ENCODE results near the gene IRX4.

IRX4 gene

GRCh38 chr5:1891391-1891790, 8.7 kb upstream of the IRX4 start:
- no peak for DNase-seq (ENCODE audit: low spot score)

- no peak for DNase-seq (ENCODE audit: low spot score)
Observed at GRCh38 chr5:1890296-1890695, 7.6 kb upstream of the IRX4 start.

GRCh38 chr5:1889321-1890065, 6.8 kb upstream of the IRX4 start:
- no peak for DNase-seq (ENCODE audit: low spot score)

DNA sequence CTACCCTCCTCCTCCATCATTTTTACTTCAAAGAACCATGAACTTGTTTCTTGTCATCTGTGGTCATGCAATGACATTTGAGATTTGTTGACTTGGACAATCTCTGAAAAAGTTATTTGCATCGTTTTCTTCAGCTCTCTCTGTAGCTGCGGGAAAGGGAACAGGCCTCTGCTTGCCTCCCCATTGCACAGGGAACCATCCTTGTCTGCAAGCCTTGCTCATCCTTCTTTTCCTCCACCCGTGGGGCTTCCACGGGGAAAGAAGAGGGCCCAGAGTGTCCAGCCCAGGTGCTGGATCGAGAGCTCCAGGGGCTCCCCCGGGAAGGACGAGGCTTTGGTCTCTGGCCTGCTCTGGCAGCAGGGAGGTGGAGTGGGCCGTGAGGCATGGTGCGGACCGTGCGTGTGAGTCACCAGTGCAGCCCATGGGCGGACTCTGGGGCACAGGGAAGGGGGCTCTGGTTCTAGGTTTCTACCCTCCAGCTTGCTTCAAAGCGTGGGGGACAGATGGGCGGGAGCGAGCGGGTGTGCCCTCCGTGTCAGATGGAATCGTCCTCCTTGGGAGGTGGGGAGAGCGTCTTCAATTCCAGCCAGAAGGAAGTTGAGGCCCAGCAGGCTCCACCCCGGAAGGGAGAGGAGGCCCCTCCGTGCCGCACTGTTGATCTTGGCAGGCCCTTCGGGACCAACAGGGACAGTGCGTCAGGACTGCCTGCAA, 6.0 kb upstream of the IRX4 start:
- no peak for DNase-seq (ENCODE audit: low spot score)

GRCh38 chr5:1887588-1888360, 5.0 kb upstream of the IRX4 start:
- no peak for DNase-seq (ENCODE audit: low spot score)

GRCh38 chr5:1886846-1887587, 4.3 kb upstream of the IRX4 start:
- DNase-seq (ENCODE audit: low spot score), result no peak

DNA sequence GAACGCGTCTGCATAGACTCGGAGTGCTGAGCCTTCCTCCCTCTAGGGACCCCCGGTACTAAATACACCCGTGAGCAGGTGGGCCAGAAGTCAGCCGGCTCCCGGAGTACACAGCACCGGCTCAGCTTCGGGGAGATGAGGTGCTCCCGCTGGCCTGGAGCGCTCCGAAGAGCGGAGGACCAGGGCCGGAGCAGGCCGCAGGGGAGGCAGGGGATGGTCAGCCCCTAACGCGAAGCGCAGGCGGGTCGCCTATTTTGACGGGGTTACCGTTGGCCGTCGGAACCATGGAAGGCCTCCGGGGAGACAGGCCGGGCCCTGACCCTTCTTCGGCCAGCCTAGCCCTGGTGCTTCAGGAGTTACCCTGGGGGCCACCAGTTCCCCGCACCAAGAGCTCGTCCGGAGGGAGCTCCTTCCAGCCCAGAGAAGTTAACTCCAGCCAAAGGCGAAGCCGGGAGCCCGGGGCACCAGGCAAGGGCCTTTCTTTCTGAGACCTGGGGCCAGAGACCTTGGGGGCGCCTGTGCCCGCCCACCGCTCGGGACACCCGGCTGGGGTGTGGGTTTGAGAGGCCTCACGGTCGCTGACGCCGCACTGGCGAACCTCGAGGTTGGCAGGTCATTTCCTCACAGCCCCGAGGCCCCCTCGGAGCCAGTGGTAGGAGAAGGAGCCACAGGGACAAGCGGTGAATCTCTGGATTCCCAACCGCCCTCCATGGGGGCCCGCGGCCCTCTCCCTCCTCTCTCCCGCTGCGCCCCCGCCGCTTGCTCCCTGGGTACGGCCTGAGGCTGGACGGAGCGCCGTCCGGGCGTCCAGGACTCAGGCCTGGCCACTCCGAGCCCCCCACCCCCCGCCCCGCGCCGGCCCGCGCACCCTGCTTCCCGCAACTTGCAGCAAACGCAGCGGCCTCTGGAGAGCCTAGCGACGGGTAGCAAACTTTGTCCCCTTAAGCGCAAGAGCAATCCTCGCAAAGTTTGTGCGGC, 3.4 kb upstream of the IRX4 start:
- no peak for DNase-seq (ENCODE audit: low spot score)

- no peak for DNase-seq (ENCODE audit: low spot score)
Observed at GRCh38 chr5:1885404-1885755, 2.7 kb upstream of the IRX4 start.

GRCh38 chr5:1884678-1885403, 2.1 kb upstream of the IRX4 start:
- no peak for DNase-seq (ENCODE audit: low spot score)

- no peak for DNase-seq (ENCODE audit: low spot score)
Observed at GRCh38 chr5:1883925-1884677, 1.4 kb upstream of the IRX4 start.

DNA sequence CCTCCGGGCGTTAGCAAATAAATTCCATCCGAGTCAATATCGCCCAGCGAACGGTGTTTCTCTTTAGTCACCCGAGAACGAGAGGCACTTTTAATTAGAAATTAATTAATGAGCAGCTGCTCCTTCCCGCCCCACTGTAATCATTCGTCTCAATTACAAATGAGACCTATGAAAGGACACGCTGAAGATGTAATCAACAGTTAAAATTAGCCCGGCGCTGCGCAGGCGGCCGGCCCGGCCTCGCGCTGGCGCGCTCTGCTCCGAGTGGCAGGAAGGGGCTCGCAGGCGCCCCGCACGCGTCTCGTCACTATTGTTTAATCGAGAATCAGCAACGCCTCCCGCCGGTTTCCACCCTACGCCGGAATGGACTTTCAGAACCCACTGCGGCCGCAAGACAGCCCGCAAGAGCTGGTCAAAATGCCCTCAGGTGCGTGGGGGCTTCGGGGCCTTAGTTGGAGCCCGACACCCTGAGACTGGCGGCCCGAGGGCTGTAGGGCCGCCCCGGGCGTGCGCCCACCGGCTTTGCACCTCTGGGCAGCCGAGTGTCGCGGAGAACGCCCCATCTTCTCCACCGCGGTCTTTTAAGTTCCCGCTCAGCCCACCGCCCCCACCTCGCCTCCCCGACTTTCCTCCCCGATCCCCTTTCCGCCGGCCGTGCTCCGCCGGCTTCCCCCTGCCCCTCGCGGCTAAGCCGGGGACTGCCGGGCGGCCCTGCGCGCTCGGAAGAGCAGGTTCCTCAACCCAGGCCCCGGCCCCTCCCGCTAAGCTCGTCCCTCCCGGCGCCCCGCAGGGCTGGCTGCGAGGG, 597 bp upstream of the IRX4 start:
- DNase-seq (ENCODE audit: low spot score), result no peak

DNA sequence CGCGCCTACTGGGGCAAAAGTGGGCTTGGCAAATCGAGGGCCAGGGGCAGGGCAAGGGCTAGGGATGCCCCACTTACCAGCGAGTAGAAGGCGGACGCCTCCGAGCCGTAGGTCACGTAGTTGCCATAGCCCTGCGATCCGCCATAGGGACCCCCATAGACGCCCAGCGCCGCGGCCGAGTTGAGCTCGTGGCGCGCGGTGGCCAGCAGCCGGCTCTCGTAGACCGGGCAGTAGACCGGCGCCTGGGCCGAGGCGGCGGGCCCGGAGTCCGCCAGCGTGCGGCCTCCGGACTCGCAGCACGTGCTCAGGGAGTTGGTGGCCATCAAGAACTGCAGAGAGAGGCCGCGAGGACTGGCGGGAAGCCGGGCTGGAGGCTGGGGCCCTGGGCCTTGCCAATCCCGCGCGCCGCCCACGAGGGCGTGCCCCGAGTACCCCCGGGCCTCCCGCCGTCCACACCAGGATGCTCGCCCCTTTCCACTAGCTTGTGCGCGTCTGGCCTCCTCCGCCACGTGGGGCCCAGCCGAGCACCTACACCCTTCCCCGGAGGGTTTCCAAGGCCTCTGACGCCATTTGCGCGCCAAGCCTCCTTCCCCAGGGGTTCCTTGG, 891 bp downstream of the IRX4 start:
- DNase-seq (ENCODE audit: low spot score), result no peak

DNA sequence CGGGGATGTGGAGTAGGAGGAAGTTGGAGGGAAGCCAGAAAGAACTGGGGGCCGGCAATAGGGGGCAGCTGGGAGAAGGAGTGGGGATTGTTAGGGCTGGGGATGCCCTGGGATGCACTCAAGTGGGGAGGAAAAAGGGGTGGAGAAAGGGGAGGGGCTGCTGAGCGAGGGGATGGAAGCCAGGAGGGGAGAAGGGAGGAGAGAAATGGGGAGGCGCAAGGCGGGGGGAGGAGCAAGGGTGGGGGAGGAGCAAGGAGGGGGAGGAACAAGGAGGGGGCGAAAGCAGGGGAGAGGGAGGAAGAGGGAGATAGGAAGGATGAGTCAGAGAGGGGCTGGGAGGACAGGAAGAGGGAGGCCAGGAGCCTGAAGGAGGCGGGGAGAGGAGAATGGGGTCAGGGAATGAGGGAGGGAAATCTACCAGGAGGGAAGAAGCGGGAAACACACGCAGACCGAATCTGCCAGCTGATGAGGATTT, 1.6 kb downstream of the IRX4 start:
- DNase-seq (ENCODE audit: low spot score), result no peak

GRCh38 chr5:1880377-1881025, 2.2 kb downstream of the IRX4 start:
- no peak for DNase-seq (ENCODE audit: low spot score)

- DNase-seq (ENCODE audit: low spot score), result no peak
Observed at GRCh38 chr5:1879292-1880263, 3.1 kb downstream of the IRX4 start.

DNA sequence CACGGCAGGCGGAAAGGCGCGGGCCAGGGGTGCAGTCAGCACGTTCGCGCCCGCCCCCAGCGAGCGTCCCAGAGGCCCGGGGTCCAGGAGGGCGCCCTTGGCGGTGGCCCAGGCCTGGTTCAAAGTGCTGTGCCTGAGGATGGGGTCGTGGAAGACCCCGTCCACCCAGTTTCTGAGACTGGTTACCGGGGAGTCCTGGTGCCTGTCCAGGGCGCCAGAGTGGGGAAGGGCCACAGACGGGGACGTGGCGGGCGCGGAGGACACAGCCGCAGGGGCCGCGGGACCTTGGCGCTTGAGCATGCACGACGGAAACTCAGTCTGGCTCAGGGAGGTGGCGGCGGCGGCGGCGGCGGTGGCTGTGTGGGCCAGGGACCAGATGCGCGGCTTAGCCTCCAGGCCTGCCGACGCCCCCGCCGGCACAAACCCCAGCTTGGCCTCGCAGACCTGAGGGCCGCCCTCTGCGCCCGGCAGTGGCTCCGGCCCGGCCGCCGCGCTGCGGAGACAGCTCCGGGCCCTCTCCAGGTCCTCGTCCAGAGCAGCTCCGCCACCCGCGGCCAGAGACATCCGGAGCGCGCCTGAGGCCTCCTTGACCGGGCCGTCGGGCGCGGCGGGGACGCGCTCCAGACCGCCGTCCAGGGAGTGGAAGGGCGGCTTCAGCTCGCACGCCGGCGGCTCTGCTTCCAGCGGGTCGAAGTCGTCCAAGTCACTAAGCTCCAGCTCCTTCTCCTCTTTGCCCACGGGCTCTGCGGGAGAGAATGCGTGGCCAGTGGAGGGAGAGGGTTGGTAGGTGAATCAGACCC, 4.5 kb downstream of the IRX4 start:
- DNase-seq (ENCODE audit: low spot score), result no peak
